GM18870 (cell line): Measurements from ENCODE around the gene SAV1.
"Not testable (repeated sequence)": the region's sequence is repeated elsewhere in the genome, so short reads cannot be mapped to it uniquely, and the experiment has no call there.

Experiments used
- ATAC-seq: cut with Tn5 transposase; IDR thresholded peaks from one replicate; pipeline ENCODE4 v1.9.1; 2021; ENCODE audit warnings: moderate library complexity; ENCODE audit not compliant: unreplicated experiment

SAV1 gene

GRCh38 chr14:50667996-50668825 is at the start of gene SAV1:
Gene SAV1 (minus strand): TSS chr14:50668306. CDS start chr14:50667967, 339 bp downstream.
- peak; percentile 42 for ATAC-seq

GRCh38 chr14:50717811-50718210 is 49.7 kb upstream of the SAV1 start:
- ATAC-seq = no peak

GRCh38 chr14:50714450-50715073 is 46.5 kb upstream of the SAV1 start:
- ATAC-seq = no peak

- no peak for ATAC-seq
Observed at GRCh38 chr14:50711043-50711442, 42.9 kb upstream of the SAV1 start.

- ATAC-seq = no peak
Observed at GRCh38 chr14:50705026-50705593, 37.0 kb upstream of the SAV1 start.

- no peak for ATAC-seq
Observed at GRCh38 chr14:50704454-50705010, 36.4 kb upstream of the SAV1 start.

GRCh38 chr14:50697659-50698290 is 29.7 kb upstream of the SAV1 start:
- no peak for ATAC-seq

GRCh38 chr14:50694260-50694659 is 26.2 kb upstream of the SAV1 start:
- ATAC-seq = not testable (repeated sequence)

- no peak for ATAC-seq
Observed at GRCh38 chr14:50688875-50689274, 20.8 kb upstream of the SAV1 start.

GRCh38 chr14:50679674-50680073 is 11.6 kb upstream of the SAV1 start:
- ATAC-seq = no peak

GRCh38 chr14:50678163-50678562 is 10.1 kb upstream of the SAV1 start:
- ATAC-seq = no peak

- no peak for ATAC-seq
Observed at GRCh38 chr14:50677527-50678063, 9.5 kb upstream of the SAV1 start.

GRCh38 chr14:50676814-50677516 is 8.9 kb upstream of the SAV1 start:
- ATAC-seq = no peak

- no peak for ATAC-seq
Observed at GRCh38 chr14:50675597-50675996, 7.5 kb upstream of the SAV1 start.

- no peak for ATAC-seq
Observed at GRCh38 chr14:50670866-50671256, 2.8 kb upstream of the SAV1 start.

GRCh38 chr14:50670196-50670865 is 2.2 kb upstream of the SAV1 start:
- no peak for ATAC-seq

GRCh38 chr14:50669441-50669986 is 1.4 kb upstream of the SAV1 start:
- ATAC-seq = no peak

- no peak for ATAC-seq
Observed at GRCh38 chr14:50668826-50669143, 679 bp upstream of the SAV1 start.

- ATAC-seq = peak; percentile 25
Observed at GRCh38 chr14:50667684-50667995, 466 bp downstream of the SAV1 start.
